Measurements from ENCODE around the gene LGALSL. TPM values are rescaled to one million over a fixed set of nuclear protein-coding genes. Genes with fewer than 3 reads are reported as not detected.

LGALSL gene
- total RNA-seq, 1 donor from 2014 or later, result 18.9 TPM

DNA sequence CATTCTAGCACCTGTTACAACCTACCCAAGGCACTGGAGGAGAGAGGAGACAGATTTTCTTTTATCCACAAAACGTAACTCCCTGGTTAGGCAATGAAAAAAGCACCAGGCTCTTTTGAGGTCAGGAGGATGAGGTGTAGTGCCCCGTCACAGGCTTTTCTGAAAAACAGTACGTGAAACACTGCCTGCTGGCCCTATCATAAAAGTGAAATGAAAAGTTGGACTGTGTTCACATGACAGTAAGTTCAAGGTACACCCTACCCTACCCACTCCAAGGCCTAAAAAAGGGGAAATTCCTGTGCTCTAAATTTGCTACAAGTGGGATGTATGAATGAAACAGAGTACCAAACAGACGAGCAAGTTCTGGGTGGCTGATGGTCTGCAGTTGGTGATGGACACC is 17.6 kb downstream of the LGALSL start:
- DNase-seq, result no peak

- no peak for DNase-seq
Observed at GRCh38 chr2:64472881-64473280, 18.9 kb downstream of the LGALSL start.

- DNase-seq, result no peak
Observed at GRCh38 chr2:64474121-64474571, 20.2 kb downstream of the LGALSL start.

DNA sequence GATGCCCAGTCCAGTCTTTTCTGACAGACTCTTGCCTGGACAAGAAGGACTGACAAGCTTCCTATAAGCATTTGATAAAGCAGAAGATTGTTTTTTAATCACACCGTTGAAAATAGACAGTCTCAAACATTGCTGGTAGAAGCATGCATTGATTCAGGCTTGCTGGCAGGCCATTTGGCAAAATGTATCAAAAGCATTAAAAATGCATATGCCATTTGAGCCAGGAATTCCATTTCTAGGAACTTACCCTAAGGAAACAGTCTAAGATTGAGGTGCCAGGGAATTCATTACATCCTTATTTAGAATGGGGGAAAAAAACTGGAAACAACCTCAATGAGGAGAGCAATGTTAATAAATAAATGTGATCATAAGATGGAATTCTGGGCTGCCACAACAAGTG is 20.7 kb downstream of the LGALSL start:
- DNase-seq, result no peak

DNA sequence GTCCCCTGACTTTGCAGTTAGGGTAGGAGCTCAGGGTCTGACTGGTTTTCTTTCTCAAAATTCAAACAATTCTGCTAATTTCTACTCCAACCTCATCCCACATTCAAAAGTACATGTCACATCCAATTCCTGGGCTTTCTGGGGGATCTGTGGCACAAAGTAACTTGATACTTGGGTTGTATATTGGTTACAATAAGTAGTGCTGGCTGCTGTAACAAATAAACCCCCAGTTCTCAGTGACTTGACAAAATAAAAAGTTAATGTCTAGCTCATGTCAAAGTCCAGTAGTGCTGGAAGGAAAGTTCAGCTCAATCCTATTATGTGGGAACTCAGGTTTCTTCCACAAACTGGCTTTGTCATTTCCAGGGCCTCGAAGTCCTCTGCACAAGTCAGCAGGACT is 23.1 kb downstream of the LGALSL start:
- DNase-seq, result no peak

DNA sequence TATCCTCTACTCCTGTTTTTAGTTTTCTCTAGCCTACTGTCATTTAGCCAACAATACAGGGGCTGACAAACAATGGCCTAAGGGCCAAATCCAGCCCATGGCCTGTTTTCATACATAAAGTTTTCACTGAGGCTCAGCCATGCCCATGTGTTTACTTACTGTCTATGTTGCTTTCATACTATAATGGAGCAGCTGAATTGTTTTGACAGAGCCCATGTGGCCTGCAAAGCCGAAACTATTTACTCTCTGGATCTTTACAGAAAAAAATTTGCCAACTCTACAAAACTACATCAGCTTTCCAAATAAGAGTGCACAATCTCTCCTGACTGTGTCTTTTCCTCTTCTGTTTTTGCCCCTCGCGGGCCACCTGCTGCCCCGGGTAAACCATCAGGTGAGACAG is 24.0 kb downstream of the LGALSL start:
- DNase-seq, result no peak

- DNase-seq, result no peak
Observed at GRCh38 chr2:64478502-64479230, 24.7 kb downstream of the LGALSL start.

DNA sequence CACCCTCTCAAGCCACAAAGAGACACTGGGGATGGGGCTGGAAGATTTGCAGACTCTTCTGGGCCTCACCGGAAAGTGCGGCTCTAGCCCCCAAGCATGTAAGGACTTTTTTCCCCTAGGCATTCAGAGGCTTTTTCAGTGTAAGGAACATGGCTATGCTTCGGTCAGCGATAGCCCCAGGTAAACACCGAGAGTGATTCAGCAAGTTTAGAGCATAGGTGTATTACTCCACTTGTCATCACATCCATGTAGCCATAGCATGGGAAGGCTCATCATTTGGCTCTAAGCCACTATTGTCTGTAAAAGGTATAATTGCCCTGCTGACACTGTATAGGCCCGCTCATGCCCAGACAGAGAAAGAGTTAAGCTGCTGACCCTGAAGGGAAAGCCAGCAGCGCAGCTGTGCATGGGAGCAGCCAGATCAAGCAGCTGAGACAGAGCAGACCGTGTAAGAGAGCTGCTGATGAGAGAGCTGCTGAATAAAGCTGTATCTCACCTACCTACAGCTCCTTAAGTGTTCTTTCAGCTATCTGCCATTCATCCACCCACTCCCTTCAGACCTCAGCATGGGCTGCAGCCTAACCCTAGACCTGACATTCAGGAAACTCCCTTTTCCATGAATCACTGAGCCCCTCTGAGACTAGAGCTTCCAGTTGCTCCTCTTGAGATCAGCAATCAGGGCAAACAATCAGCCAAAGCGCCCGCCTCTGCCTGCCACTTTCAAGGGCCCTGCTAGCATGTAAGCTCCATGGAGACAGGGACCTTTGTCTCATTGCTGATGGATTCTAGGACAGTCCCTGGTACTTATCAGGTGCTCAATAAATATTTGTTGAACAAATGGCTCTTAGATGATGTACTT is 25.5 kb downstream of the LGALSL start:
- DNase-seq, result no peak

GRCh38 chr2:64481665-64482064 is 27.7 kb downstream of the LGALSL start:
- DNase-seq, result no peak

DNA sequence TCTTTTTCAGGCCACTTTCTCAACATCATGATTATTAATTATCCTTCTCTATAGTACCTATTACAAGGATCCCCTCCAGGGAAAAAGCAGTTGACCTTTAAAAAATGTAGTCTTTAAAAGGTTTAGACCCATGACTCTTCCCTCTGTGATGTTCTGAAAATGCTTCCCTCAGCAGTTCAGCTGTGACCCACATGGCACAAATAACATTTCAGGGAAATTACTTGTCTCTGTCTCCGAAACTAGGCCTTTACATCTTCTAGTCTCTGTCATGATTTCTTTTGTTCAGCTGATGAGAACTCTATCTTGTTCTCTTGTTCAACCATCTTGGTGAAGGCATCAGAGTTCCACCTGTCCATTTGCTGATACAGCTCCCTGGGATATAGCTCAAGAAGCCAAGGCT is 28.3 kb downstream of the LGALSL start:
- DNase-seq, result no peak

GRCh38 chr2:64482765-64483504 is 29.0 kb downstream of the LGALSL start:
- DNase-seq, result no peak

DNA sequence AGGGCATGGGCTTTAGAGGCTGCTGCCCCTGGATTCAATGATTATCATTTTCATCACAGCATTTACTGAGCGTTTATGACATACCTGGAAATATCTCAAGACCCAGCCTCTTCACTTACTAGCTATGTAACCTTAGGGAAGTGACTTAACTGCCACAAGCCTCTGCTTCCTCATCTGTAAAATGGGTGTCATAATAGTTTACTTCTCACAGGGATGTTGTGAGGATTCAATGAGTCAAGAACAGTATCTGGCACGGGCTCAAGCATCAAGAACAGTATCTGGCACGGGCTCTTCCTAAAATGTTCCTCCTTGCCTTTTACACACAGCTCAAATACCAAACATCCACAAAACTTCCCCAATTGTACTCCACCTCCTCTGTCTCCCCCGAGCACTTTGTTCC is 31.4 kb downstream of the LGALSL start:
- no peak for DNase-seq

DNA sequence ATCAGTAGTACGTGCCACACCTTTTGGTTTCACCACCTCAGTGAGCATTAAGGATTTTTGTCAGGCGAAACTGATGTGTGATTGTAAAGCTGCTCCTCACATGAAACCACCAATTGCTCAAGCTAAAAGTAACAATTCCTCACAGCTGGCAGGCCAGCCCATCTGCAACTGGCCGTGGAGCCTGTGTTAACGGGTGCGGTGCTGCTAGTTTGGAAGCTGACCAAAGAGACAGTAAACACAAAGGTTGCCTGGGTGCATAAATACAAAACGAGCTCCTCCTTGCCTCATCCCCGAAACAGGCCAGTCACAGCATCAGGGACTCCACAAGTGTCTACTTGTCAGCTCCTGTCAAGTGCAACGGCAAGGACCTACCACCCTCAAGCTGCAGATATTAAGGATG is 32.0 kb downstream of the LGALSL start:
- peak; percentile 83 for DNase-seq

GRCh38 chr2:64487256-64488049 is 33.5 kb downstream of the LGALSL start:
- DNase-seq, result no peak

GRCh38 chr2:64488050-64488974 is 34.4 kb downstream of the LGALSL start:
- peak; percentile 79 for DNase-seq

DNA sequence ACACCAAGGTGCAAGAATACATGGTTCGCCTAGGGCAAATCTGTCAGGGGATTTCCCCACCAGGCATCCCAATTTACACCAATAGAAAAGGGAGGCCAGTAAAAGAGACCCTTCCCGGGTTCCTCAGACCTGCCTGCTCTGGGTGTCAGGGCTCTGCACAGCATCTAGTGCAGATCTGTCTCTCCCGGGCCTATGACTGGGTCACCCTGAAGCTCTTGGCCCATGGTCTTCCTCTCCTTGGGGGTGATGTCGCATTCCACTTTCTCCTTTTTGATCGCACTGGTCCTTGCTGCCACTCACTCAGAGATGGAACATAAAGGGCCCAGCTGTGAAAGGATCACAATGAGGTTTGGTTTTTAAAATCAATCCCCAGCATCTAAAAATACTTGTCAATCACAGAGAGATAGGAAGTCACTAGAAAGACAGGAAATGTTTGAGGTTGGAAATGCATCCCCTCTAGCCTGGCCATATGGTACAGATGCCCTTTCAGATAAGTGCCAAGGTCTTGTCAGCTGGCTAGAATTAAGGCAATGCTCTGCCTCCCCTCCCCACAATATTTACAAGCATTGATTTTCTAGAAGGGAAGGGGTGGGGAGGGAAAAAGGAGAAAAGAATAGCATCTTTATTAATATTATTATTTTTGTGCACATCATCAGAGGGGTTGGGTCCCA is 35.3 kb downstream of the LGALSL start:
- no peak for DNase-seq

DNA sequence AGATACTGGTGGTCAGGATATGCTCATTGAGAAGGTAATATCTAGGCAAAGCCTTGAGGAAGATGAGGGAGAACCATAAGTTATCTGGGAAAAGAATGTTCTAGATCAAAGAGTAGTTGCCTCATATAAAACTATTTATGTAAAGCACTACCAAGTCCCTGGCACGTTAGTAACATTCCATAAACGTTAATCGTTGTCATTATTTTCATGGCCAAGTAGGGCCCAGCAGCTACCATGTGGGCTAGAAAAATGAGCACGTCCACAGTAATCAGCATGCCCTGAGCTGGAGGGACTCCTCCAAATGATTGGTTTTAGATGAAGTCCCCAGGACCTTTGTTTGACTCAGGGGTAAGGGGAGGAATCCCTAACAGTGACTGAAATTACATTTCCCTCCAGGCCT is 37.5 kb downstream of the LGALSL start:
- no peak for DNase-seq

GRCh38 chr2:64492272-64492671 is 38.3 kb downstream of the LGALSL start:
- DNase-seq, result no peak

DNA sequence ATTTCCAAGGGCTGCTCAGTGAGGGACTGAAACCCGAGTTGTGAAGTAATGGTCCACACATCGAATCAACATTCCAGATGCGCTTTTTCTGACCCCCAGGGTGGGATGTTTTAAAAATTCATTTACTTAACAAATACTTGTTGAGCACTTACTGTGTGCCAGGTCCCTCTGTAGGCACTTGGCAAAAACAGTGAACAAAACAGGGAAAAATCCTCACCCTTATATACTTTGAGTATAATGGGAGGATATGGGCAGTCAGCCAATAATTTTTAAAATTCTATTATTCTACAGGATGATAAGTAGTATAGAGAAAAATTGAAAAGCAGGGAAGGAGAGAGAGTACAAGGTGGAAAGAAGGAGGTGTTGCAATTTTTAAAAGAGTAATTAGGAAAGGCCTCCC is 38.9 kb downstream of the LGALSL start:
- no peak for DNase-seq

DNA sequence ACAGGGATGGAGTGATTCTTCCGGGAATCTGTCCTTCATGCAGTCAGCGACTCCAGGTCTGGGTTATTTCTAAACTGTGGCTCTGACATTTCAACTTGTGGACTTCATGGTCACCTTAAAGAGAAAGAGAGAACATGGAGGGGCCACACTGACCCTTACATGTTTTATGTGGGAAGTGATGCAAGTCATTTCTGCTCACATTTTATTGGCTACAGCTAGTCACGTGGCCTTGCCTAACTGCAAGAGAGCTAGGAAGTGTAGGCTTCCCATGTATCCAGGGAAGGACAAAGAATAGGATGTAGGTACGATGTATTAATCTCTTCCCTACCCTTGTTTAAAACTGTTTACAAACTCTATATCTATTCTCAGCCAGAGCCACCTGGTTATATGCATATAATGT is 39.8 kb downstream of the LGALSL start:
- no peak for DNase-seq
